H1 (cell line): ENCODE measurements around the gene CRYBG3. TPM values are rescaled to one million over a fixed set of nuclear protein-coding genes. Genes with fewer than 3 reads are reported as not detected.

Source experiments
- CTCF ChIA-PET: fragments of 300-600 bp; sonication (Branson Sonifier 250); formaldehyde crosslinking; loops from one replicate; lab custom pipeline; 2021; ENCODE audit not compliant: partially characterized antibody; lab: Charles Lee
- POLR2A ChIA-PET: fragments of 300-600 bp; sonication (Branson Sonifier 250); formaldehyde crosslinking; loops from one replicate; lab custom pipeline; 2021; ENCODE audit warnings: inconsistent platforms; ENCODE audit not compliant: partially characterized antibody; lab: Charles Lee
- DNase-seq, 2 experiments: peaks; one replicate each; pipeline versions ENCODE4 v3.0.0 to v3.0.0-alpha.2; 2010 to 2022; ENCODE audit warnings: low spot score in 2 of 2, low read depth in 1 of 2, mixed read lengths in 1 of 2
- FAIRE-seq: peaks from 2 replicates; lab custom pipeline; 2011; peaks lifted over from hg19 to GRCh38; lab: Jason Lieb, UNC
- H2AFZ ChIP-seq: 2 replicates; pipeline ENCODE4 v1.8.1; 2012; ENCODE audit warnings: low read length, inconsistent platforms
- H2AK5ac ChIP-seq: 2 replicates; pipeline ENCODE4 v1.6.1; 2013; ENCODE audit warnings: low read depth, low read length
- H2BK120ac ChIP-seq: replicated peaks from 2 replicates; pipeline ENCODE3; 2013; ENCODE audit warnings: low read depth, low read length, inconsistent platforms
- H2BK12ac ChIP-seq: 2 replicates; pipeline ENCODE4 v1.6.1; 2013; ENCODE audit warnings: low read depth, low read length
- H2BK15ac ChIP-seq: 2 replicates; pipeline ENCODE4 v1.6.1; 2013; ENCODE audit warnings: low read length
- H2BK20ac ChIP-seq: 2 replicates; pipeline ENCODE4 v1.6.1; 2013; ENCODE audit warnings: low read length
- H2BK5ac ChIP-seq: 2 replicates; pipeline ENCODE4 v1.6.1; 2013; ENCODE audit warnings: low read depth, low read length
- H3K14ac ChIP-seq: 2 replicates; pipeline ENCODE4 v1.6.1; 2013; ENCODE audit warnings: inconsistent platforms; ENCODE audit not compliant: insufficient read length
- H3K18ac ChIP-seq: 2 replicates; pipeline ENCODE4 v1.6.1; 2013; ENCODE audit warnings: low read length; ENCODE audit errors: extremely low read depth
- H3K23ac ChIP-seq: 2 replicates; pipeline ENCODE4 v1.6.1; 2013; ENCODE audit warnings: inconsistent platforms; ENCODE audit not compliant: insufficient read length
- H3K23me2 ChIP-seq: 2 replicates; pipeline ENCODE4 v1.6.1; 2013; ENCODE audit warnings: low read depth, low read length
- H3K27ac ChIP-seq: 2 replicates; pipeline ENCODE4 v1.6.1; 2011; ENCODE audit warnings: low read depth, low read length, inconsistent platforms
- H3K27me3 ChIP-seq, 4 experiments: replicated peaks in 1 of 4; 1 replicate in 1 of 4; 2 replicates in 3 of 4; pipeline versions ENCODE4 v1.6.1 to v1.8.1; 2011 to 2013; ENCODE audit warnings: low read length in 3 of 4, mild to moderate bottlenecking in 3 of 4, inconsistent platforms in 2 of 4, mixed read lengths in 2 of 4, moderate library complexity in 1 of 4; ENCODE audit not compliant: control insufficient read depth in 3 of 4, insufficient read depth in 3 of 4; ENCODE audit errors: extremely low read depth in 1 of 4
- H3K36me3 ChIP-seq, 4 experiments: 2 replicates each; pipeline versions ENCODE4 v1.6.1 to v1.8.1; 2011 to 2013; ENCODE audit warnings: mild to moderate bottlenecking in 4 of 4, low read length in 3 of 4, moderate library complexity in 2 of 4, control low read depth in 1 of 4, inconsistent platforms in 1 of 4; ENCODE audit not compliant: insufficient read depth in 4 of 4, control insufficient read depth in 2 of 4
- H3K4ac ChIP-seq: replicated peaks from 2 replicates; pipeline ENCODE3; 2013; ENCODE audit warnings: low read length, low read depth, mixed read lengths, inconsistent platforms; ENCODE audit not compliant: insufficient read length
- H3K4me1 ChIP-seq, 4 experiments: replicated peaks in 1 of 4; 1 replicate in 1 of 4; 2 replicates in 3 of 4; pipeline versions ENCODE4 v1.6.1 to v1.8.1; 2011 to 2013; ENCODE audit warnings: low read length in 3 of 4, inconsistent platforms in 2 of 4, mixed read lengths in 1 of 4; ENCODE audit not compliant: insufficient read depth in 4 of 4, control insufficient read depth in 3 of 4
- H3K4me2 ChIP-seq, 2 experiments: 2 replicates each; pipeline versions ENCODE4 v1.6.1 to v1.8.1; 2011 to 2013; ENCODE audit warnings: low read depth in 2 of 2, low read length in 2 of 2, control low read depth in 1 of 2, inconsistent platforms in 1 of 2, mild to moderate bottlenecking in 1 of 2; ENCODE audit not compliant: insufficient read depth in 1 of 2
- H3K4me3 ChIP-seq, 4 experiments: fragments of 200-600, 300-600 bp in 1 of 4; sonication (generic), shearing (Covaris generic), sonication (Bioruptor Twin) in 1 of 4; 2 replicates each; pipeline versions ENCODE4 v1.5.1 to v1.8.1; 2011 to 2016; ENCODE audit warnings: low read length in 4 of 4, low read depth in 3 of 4, control low read depth in 2 of 4, inconsistent platforms in 2 of 4, mild to moderate bottlenecking in 2 of 4, mixed read lengths in 1 of 4, moderate library complexity in 1 of 4; ENCODE audit not compliant: insufficient read depth in 2 of 4; ENCODE audit errors: extremely low read depth in 1 of 4
- H3K56ac ChIP-seq: replicated peaks from 2 replicates; pipeline ENCODE3; 2013; ENCODE audit warnings: low read depth, mild to moderate bottlenecking, mixed read lengths, low read length, inconsistent platforms; ENCODE audit not compliant: insufficient read length
- H3K79me1 ChIP-seq: 2 replicates; pipeline ENCODE4 v1.6.1; 2013; ENCODE audit warnings: low read depth, low read length, control low read depth
- H3K79me2 ChIP-seq, 2 experiments: 2 replicates each; pipeline versions ENCODE4 v1.6.1 to v1.8.1; 2012 to 2013; ENCODE audit warnings: low read length in 2 of 2, mild to moderate bottlenecking in 2 of 2, inconsistent platforms in 1 of 2; ENCODE audit not compliant: insufficient read depth in 2 of 2, control insufficient read depth in 1 of 2
- H3K9ac ChIP-seq, 4 experiments: replicated peaks in 1 of 4; 1 replicate in 1 of 4; 2 replicates in 3 of 4; pipeline versions ENCODE4 v1.6.1 to v1.8.1; 2011 to 2013; ENCODE audit warnings: low read depth in 3 of 4, low read length in 3 of 4, control low read depth in 2 of 4, mild to moderate bottlenecking in 2 of 4, moderate library complexity in 2 of 4, inconsistent platforms in 1 of 4; ENCODE audit errors: extremely low read depth in 1 of 4
- H3K9me3 ChIP-seq, 2 experiments: 2 replicates each; pipeline versions ENCODE4 v1.6.1 to v1.8.1; 2012 to 2013; ENCODE audit warnings: mild to moderate bottlenecking in 2 of 2, moderate library complexity in 2 of 2, control low read depth in 1 of 2, inconsistent platforms in 1 of 2, low read depth in 1 of 2, low read length in 1 of 2, mixed read lengths in 1 of 2; ENCODE audit not compliant: insufficient read depth in 2 of 2
- H4K20me1 ChIP-seq, 2 experiments: replicated peaks in 1 of 2; 2 replicates each; pipeline versions ENCODE3 to v1.8.1; 2011 to 2013; ENCODE audit warnings: inconsistent platforms in 2 of 2, low read length in 2 of 2, mild to moderate bottlenecking in 1 of 2; ENCODE audit not compliant: insufficient read depth in 2 of 2, control insufficient read depth in 1 of 2
- H4K5ac ChIP-seq: 2 replicates; pipeline ENCODE4 v1.6.1; 2013; ENCODE audit warnings: low read length, low read depth, mixed read lengths, inconsistent platforms; ENCODE audit not compliant: insufficient read length
- H4K8ac ChIP-seq: 2 replicates; pipeline ENCODE4 v1.8.0; 2013; ENCODE audit warnings: mild to moderate bottlenecking, moderate library complexity, low read length, inconsistent platforms; ENCODE audit not compliant: insufficient read depth; ENCODE audit errors: extremely low read depth
- H4K91ac ChIP-seq: replicated peaks from 2 replicates; pipeline ENCODE3; 2013; ENCODE audit warnings: low read length, mixed read lengths, inconsistent platforms; ENCODE audit not compliant: insufficient read length
- CHD1 ChIP-seq: IDR thresholded peaks from 2 replicates; pipeline ENCODE4 v1.6.1; 2012; ENCODE audit warnings: low read depth, low read length, improper control_type of control experiment
- SIX5 ChIP-seq: IDR thresholded peaks from 2 replicates; pipeline ENCODE4 v1.6.1; 2011; ENCODE audit warnings: mild to moderate bottlenecking, low read depth, low read length
- polyA plus RNA-seq, 7 experiments: library from polyadenylated mRNA; depleted of rRNA in 3 of 7; stranded (reverse) in 5 of 7; unstranded in 2 of 7; fragments of >200 nt in 5 of 7; fragments of 200-250 nt in 2 of 7; gene quantifications; 1 replicate in 5 of 7; 2 replicates in 1 of 7; 4 replicates in 1 of 7; pipeline versions ENCODE4 v1.2.1 to v1.2.3, GENCODE V29; 2011 to 2013; ENCODE audit warnings: missing spikeins in 2 of 7, mixed read lengths in 2 of 7
- total RNA-seq: library from RNA; stranded (reverse); fragmentation: NEBNext Ultra II Directional; extraction: Animal tissue kit (Norgen Biotek cat#: 25700); gene quantifications from 2 replicates; pipeline ENCODE4 v1.2.1, GENCODE V29; 2021
- TF ChIP-seq, protein P1 (sequence below): IDR thresholded peaks from 2 replicates; pipeline ENCODE4 v1.6.1; 2011; ENCODE audit warnings: low read depth, mild to moderate bottlenecking, low read length; ENCODE audit not compliant: insufficient read depth

CRYBG3 gene
- total and polyA plus RNA-seq, 2 of the 8 experiments (the other 6 are each of a cell fraction or from before 2014, with no cell fraction given): 2.1 to 8.0 TPM

GRCh38 chr3:97778152-97778551 is 43.7 kb upstream of the CRYBG3 start:
- no peak overlapping the region for H3K4me2 ChIP-seq
- no peak overlapping the region for H2BK12ac ChIP-seq
- no peaks in the 10 kb centered on the region for H3K4me1 ChIP-seq
- H4K8ac ChIP-seq: no peak overlapping the region
- H3K36me3 ChIP-seq: peaks cover 0 to 1% (median 0%) of the 10 kb centered on the region in 4 experiments; a peak in 1 of 8 replicates
- H3K14ac ChIP-seq: no peak overlapping the region
- no peaks in the 10 kb centered on the region for H3K9me3 ChIP-seq
- H3K23ac ChIP-seq: no peak overlapping the region
- H3K4me3 ChIP-seq: no peak overlapping the region
- no peaks in the 10 kb centered on the region for H4K20me1 ChIP-seq
- no peak overlapping the region for H2BK120ac ChIP-seq
- H3K56ac ChIP-seq: no peak overlapping the region
- no peak overlapping the region for H2BK5ac ChIP-seq
- H2AK5ac ChIP-seq: no peak overlapping the region
- no peak overlapping the region for H2BK20ac ChIP-seq
- H3K4ac ChIP-seq: no peak overlapping the region
- FAIRE-seq (no peak), DNase-seq (no peak)
- no peaks in the 10 kb centered on the region for H3K23me2 ChIP-seq
- H3K79me2 ChIP-seq: peaks cover 0 to 2% of the 10 kb centered on the region in 2 experiments; a peak in 1 of 4 replicates
- H4K5ac ChIP-seq: no peak overlapping the region
- POLR2A ChIA-PET: no interaction called here
- H3K27me3 ChIP-seq: no peaks in the 10 kb centered on the region
- CTCF ChIA-PET: no interaction called here
- H4K91ac ChIP-seq: no peak overlapping the region
- TF ChIP-seq, protein P1, sequence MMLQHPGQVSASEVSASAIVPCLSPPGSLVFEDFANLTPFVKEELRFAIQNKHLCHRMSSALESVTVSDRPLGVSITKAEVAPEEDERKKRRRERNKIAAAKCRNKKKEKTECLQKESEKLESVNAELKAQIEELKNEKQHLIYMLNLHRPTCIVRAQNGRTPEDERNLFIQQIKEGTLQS: no peak
- TF ChIP-seq CHD1: no peak
- no peak for TF ChIP-seq SIX5
- no peak overlapping the region for H2AFZ ChIP-seq
- no peak overlapping the region for H2BK15ac ChIP-seq
- no peak overlapping the region for H3K27ac ChIP-seq
- H3K18ac ChIP-seq: no peak overlapping the region
- no peak overlapping the region for H3K9ac ChIP-seq
- H3K79me1 ChIP-seq: no peaks in the 10 kb centered on the region
